ENCODE data around the gene DDX39A.
A peak's percentile ranks its signal among the peaks of the same experiment; 100 is the strongest.
"Not testable (repeated sequence)": the region's sequence is repeated elsewhere in the genome, so short reads cannot be mapped to it uniquely, and the experiment has no call there.

DDX39A gene

GRCh38 chr19:14383661-14384555, 35.2 kb downstream of the DDX39A start:
- peak; percentile 66 for DNase-seq

GRCh38 chr19:14381689-14382474, 37.3 kb downstream of the DDX39A start:
- peak; percentile 91 for DNase-seq

GRCh38 chr19:14379294-14380065, 39.7 kb downstream of the DDX39A start:
- no peak for DNase-seq

- DNase-seq = no peak
Observed at GRCh38 chr19:14378890-14379289, 40.3 kb downstream of the DDX39A start.

- DNase-seq = no peak
Observed at GRCh38 chr19:14377883-14378328, 41.2 kb downstream of the DDX39A start.

GRCh38 chr19:14375582-14376291, 43.4 kb downstream of the DDX39A start:
- DNase-seq = no peak

GRCh38 chr19:14375055-14375581, 44.0 kb downstream of the DDX39A start:
- peak; percentile 85 for DNase-seq

GRCh38 chr19:14374313-14374712, 44.8 kb downstream of the DDX39A start:
- DNase-seq = not testable (repeated sequence)

- peak; percentile 65 for DNase-seq
Observed at GRCh38 chr19:14372384-14373077, 46.6 kb downstream of the DDX39A start.

- no peak for DNase-seq
Observed at GRCh38 chr19:14371301-14371821, 47.8 kb downstream of the DDX39A start.

GRCh38 chr19:14370940-14371280, 48.2 kb downstream of the DDX39A start:
- DNase-seq = no peak

- peak; percentile 61 for DNase-seq
Observed at GRCh38 chr19:14370169-14370939, 48.8 kb downstream of the DDX39A start.

GRCh38 chr19:14369399-14370168, 49.6 kb downstream of the DDX39A start:
- DNase-seq = peak; percentile 28

GRCh38 chr19:14368011-14368513, 51.1 kb downstream of the DDX39A start:
- peak; percentile 52 for DNase-seq

GRCh38 chr19:14367016-14367415, 52.1 kb downstream of the DDX39A start:
- DNase-seq = no peak

GRCh38 chr19:14366529-14366928, 52.6 kb downstream of the DDX39A start:
- DNase-seq = peak; percentile 88

- not testable (repeated sequence) for DNase-seq
Observed at GRCh38 chr19:14364098-14364443, 55.1 kb downstream of the DDX39A start.

- DNase-seq = peak; percentile 50
Observed at GRCh38 chr19:14363183-14364097, 55.7 kb downstream of the DDX39A start.

All from hematopoietic multipotent progenitor cell treated with erythropoietin and hydrocortisone succinate and interleukin-3 and kit ligand, for 6 days (in vitro differentiated cells).